K562 (cell line): ENCODE data around the gene HDHD3. TPM values are rescaled to one million over a fixed set of nuclear protein-coding genes. Genes with fewer than 3 reads are reported as not detected.

ENCODE experiments used
- ASH1L ChIP-seq: fragments of 450-650 bp; IDR thresholded peaks from 2 replicates; pipeline ENCODE4 v1.6.1; 2018; ENCODE audit warnings: borderline replicate concordance, mild to moderate bottlenecking, low read depth; ENCODE audit not compliant: partially characterized antibody
- CBFB ChIP-seq: sonication (generic); formaldehyde crosslinking; IDR thresholded peaks from 2 replicates; pipeline ENCODE4 v1.4.0; 2020; ENCODE audit warnings: mild to moderate bottlenecking, missing genetic modification reagents
- CHCHD3 ChIP-seq: fragments of 250-450 bp; sonication (Bioruptor Pico); IDR thresholded peaks from 2 replicates; pipeline ENCODE4 v2.1.2; 2022; ENCODE audit warnings: mild to moderate bottlenecking
- ELK3 ChIP-seq: fragments of 450-650 bp; formaldehyde crosslinking; IDR thresholded peaks from 2 replicates; pipeline ENCODE4 v1.4.0; 2020; ENCODE audit warnings: mild to moderate bottlenecking
- ETS1 ChIP-seq: conservative IDR thresholded peaks from 2 replicates; pipeline ENCODE4 v1.6.1; 2011; ENCODE audit warnings: low read depth, mild to moderate bottlenecking, low read length; ENCODE audit not compliant: control insufficient read depth
- EWSR1 ChIP-seq: fragments of 450-650 bp; IDR thresholded peaks from 2 replicates; pipeline ENCODE4 v1.6.1; 2018; ENCODE audit warnings: borderline replicate concordance, mild to moderate bottlenecking, low read depth, moderate library complexity; ENCODE audit not compliant: partially characterized antibody
- HSF4 ChIP-seq: fragments of 250-450 bp; sonication (Bioruptor Pico); IDR thresholded peaks from 2 replicates; pipeline ENCODE4 v2.1.2; 2022; ENCODE audit warnings: mild to moderate bottlenecking, moderate library complexity, borderline replicate concordance
- KDM2B ChIP-seq: fragments of 250-450 bp; sonication (Bioruptor Pico); IDR thresholded peaks from 2 replicates; pipeline ENCODE4 v1.8.0; 2021; ENCODE audit warnings: mild to moderate bottlenecking, moderate library complexity
- NBN ChIP-seq: fragments of 450-650 bp; IDR thresholded peaks from 2 replicates; pipeline ENCODE4 v1.6.1; 2016; ENCODE audit warnings: low read depth, mild to moderate bottlenecking
- PHB ChIP-seq: fragments of 250-450 bp; sonication (Bioruptor Pico); IDR thresholded peaks from 2 replicates; pipeline ENCODE4 v1.5.0; 2021
- PURB ChIP-seq: sonication (generic); formaldehyde crosslinking; IDR thresholded peaks from 2 replicates; pipeline ENCODE4 v1.9.0; 2021; ENCODE audit warnings: low read depth, mild to moderate bottlenecking, missing genetic modification reagents
- RB1 ChIP-seq: fragments of 450-650 bp; IDR thresholded peaks from 2 replicates; pipeline ENCODE4 v1.6.1; 2017; ENCODE audit warnings: low read depth, mild to moderate bottlenecking
- SOX6 ChIP-seq: fragments of 450-650 bp; IDR thresholded peaks from 2 replicates; pipeline ENCODE4 v1.6.1; 2014; ENCODE audit warnings: mild to moderate bottlenecking
- SP2 ChIP-seq: IDR thresholded peaks from 2 replicates; pipeline ENCODE4 v1.6.1; 2011; ENCODE audit warnings: mild to moderate bottlenecking, low read depth, low read length, moderate library complexity; ENCODE audit not compliant: poor library complexity, severe bottlenecking; ENCODE audit errors: extremely low read depth
- ZBTB7A ChIP-seq: IDR thresholded peaks from 2 replicates; pipeline ENCODE4 v1.6.1; 2011; ENCODE audit warnings: low read depth, mild to moderate bottlenecking, low read length, moderate library complexity, borderline replicate concordance; ENCODE audit not compliant: control insufficient read depth
- polyA plus RNA-seq, 8 experiments: library from polyadenylated mRNA; depleted of rRNA in 4 of 8; stranded (reverse) in 5 of 8; unstranded in 3 of 8; fragments of >200 nt; fragmentation: Nextera tagmentation in 2 of 8; fragmentation: Illumina TruSeq in 1 of 8; extraction: Ambion mirVana in 2 of 8; extraction: Trizol in 1 of 8; gene quantifications; 2 replicates each; pipeline versions ENCODE4 v1.2.1 to v1.2.3, GENCODE V29; 2011 to 2014; ENCODE audit warnings: inconsistent platforms in 1 of 8, missing spikeins in 1 of 8
- total RNA-seq, 7 experiments: library from RNA; depleted of rRNA in 6 of 7; stranded (reverse); fragments of >200 nt in 6 of 7; fragmentation: Illumina TruSeq in 2 of 7; extraction: Trizol in 2 of 7; gene quantifications; 2 replicates each; pipeline versions ENCODE4 v1.2.1 to v1.2.3, GENCODE V29; 2011 to 2021; ENCODE audit warnings: low replicate concordance in 1 of 7
- TF ChIP-seq, protein P1 (sequence below): IDR thresholded peaks from 3 replicates; pipeline ENCODE4 v1.6.1; 2011; ENCODE audit warnings: borderline replicate concordance, mild to moderate bottlenecking, moderate library complexity; ENCODE audit not compliant: insufficient read length; ENCODE audit errors: extremely low read depth
- TF ChIP-seq, protein P2 (sequence below): fragments of 250-450 bp; sonication (Bioruptor Pico); IDR thresholded peaks from 2 replicates; pipeline ENCODE4 v1.5.0; 2020; ENCODE audit warnings: mild to moderate bottlenecking, borderline replicate concordance

HDHD3 gene
- total and polyA plus RNA-seq, 9 of the 15 experiments (the other 6 are each of a cell fraction or from before 2014, with no cell fraction given) = 1.1 to 19.1 (median 10.9) TPM

DNA sequence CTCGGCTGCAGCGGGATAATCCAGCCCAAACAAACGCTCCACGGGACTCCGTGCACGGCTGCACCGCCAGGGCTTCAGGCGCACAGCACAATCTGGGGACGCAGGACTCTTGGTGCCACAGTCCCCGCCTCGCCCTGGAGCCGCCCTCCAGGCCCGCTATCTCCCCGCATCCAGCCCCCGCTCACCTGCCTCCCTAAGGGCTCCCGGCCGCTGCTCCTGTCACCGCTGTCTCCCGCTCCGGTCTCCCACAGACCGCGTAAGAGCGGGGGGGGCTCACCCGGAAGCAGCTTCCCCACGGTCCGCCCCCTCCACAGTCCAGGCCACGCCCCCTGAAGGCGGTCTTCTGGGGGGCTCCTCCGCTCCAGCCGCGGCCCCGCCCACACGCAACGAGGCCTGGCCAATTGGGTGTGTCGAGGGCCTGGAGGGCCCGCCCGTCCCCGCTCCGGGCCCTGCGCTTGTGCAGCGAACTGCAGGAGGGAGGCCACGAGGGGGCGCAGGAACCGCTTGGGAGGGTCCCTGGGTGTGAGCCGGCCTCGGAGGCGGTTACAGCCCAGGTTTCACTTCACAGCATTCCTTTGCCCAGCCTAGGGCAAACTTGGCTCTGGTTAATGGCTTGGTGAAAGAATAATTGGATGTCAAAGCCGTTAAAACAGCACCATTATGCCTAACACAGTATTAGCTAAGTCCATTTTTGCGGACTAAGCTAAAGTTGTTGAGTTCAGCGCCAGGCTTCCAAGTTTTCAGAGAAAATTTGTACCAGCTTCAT, 24.4 kb upstream of the HDHD3 start, which contains the start of gene ALAD (continued):
- no peak for TF ChIP-seq ELK3
- no peak for TF ChIP-seq EWSR1
- peak; percentile 91; the same call in 1 of the 2 replicates for TF ChIP-seq RB1
- TF ChIP-seq CBFB = no peak
- TF ChIP-seq SOX6 = peak; percentile 57; the same call in 1 of the 2 replicates
- TF ChIP-seq, protein P1, sequence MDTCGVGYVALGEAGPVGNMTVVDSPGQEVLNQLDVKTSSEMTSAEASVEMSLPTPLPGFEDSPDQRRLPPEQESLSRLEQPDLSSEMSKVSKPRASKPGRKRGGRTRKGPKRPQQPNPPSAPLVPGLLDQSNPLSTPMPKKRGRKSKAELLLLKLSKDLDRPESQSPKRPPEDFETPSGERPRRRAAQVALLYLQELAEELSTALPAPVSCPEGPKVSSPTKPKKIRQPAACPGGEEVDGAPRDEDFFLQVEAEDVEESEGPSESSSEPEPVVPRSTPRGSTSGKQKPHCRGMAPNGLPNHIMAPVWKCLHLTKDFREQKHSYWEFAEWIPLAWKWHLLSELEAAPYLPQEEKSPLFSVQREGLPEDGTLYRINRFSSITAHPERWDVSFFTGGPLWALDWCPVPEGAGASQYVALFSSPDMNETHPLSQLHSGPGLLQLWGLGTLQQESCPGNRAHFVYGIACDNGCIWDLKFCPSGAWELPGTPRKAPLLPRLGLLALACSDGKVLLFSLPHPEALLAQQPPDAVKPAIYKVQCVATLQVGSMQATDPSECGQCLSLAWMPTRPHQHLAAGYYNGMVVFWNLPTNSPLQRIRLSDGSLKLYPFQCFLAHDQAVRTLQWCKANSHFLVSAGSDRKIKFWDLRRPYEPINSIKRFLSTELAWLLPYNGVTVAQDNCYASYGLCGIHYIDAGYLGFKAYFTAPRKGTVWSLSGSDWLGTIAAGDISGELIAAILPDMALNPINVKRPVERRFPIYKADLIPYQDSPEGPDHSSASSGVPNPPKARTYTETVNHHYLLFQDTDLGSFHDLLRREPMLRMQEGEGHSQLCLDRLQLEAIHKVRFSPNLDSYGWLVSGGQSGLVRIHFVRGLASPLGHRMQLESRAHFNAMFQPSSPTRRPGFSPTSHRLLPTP = no peak
- TF ChIP-seq ZBTB7A = peak; percentile 96
- TF ChIP-seq ASH1L = no peak
- TF ChIP-seq NBN = no peak
- no peak for TF ChIP-seq CHCHD3 (CRISPR knock-in tag)
- TF ChIP-seq, protein P2, sequence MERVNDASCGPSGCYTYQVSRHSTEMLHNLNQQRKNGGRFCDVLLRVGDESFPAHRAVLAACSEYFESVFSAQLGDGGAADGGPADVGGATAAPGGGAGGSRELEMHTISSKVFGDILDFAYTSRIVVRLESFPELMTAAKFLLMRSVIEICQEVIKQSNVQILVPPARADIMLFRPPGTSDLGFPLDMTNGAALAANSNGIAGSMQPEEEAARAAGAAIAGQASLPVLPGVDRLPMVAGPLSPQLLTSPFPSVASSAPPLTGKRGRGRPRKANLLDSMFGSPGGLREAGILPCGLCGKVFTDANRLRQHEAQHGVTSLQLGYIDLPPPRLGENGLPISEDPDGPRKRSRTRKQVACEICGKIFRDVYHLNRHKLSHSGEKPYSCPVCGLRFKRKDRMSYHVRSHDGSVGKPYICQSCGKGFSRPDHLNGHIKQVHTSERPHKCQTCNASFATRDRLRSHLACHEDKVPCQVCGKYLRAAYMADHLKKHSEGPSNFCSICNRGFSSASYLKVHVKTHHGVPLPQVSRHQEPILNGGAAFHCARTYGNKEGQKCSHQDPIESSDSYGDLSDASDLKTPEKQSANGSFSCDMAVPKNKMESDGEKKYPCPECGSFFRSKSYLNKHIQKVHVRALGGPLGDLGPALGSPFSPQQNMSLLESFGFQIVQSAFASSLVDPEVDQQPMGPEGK = no peak
- peak; percentile 87 for TF ChIP-seq ETS1
- TF ChIP-seq HSF4 = no peak
- TF ChIP-seq PURB (CRISPR knock-in tag) = no peak
- no peak for TF ChIP-seq KDM2B (CRISPR knock-in tag)
- no peak for TF ChIP-seq PHB
- no peak for TF ChIP-seq SP2
